GM18526 (cell line): ENCODE measurements around the gene GARS1.

Experiments used
- POLR2A ChIP-seq: IDR thresholded peaks from 3 replicates; pipeline ENCODE4 v1.6.1; 2011; ENCODE audit not compliant: insufficient read length; ENCODE audit errors: extremely low read depth

The GARS1 gene

GRCh38 chr7:30682212-30683083, 87.8 kb downstream of the GARS1 start, which contains the start of gene CRHR2:
Gene CRHR2, minus strand, starts transcription at chr7:30682456. Its CDS starts 176 bp downstream, at chr7:30682280.
- TF ChIP-seq POLR2A, result no peak

DNA sequence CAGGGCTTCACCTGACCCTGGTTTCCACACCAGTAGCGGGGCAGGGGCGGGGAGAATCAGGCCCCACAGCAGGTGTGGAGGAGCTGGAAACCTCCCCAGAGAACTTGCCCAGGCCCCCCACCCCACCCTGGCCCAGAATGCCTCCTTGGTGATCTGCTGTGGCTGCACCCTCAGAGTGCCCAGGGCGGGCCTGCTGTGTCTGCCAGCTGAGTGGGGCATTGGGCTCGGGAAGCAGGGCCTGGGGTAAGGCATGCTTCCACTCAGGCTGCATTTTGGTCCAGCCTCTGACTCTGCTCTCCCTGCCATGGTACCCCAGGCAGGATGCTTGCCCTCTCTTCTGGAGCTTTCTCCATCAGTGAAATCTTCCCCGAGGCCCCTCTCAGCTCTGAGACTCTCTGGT, 88.6 kb downstream of the GARS1 start:
- no peak for TF ChIP-seq POLR2A
